Measurements from ENCODE around the gene SEMA4B.
A peak's percentile ranks its signal among the peaks of the same experiment; 100 is the strongest.

Gene SEMA4B

GRCh38 chr15:90207252-90207651, 6.1 kb downstream of the SEMA4B start:
- DNase-seq, result no peak

- no peak for DNase-seq
Measured at GRCh38 chr15:90208356-90208755, 7.2 kb downstream of the SEMA4B start.

- no peak for DNase-seq
Measured at GRCh38 chr15:90209591-90209990, 8.5 kb downstream of the SEMA4B start.

GRCh38 chr15:90210593-90210992, 9.5 kb downstream of the SEMA4B start:
- no peak for DNase-seq

- DNase-seq, result no peak
Measured at GRCh38 chr15:90211009-90211408, 9.9 kb downstream of the SEMA4B start.

GRCh38 chr15:90211440-90212143, 10.5 kb downstream of the SEMA4B start:
- DNase-seq, result no peak

- no peak for DNase-seq
Measured at GRCh38 chr15:90212221-90213098, 11.3 kb downstream of the SEMA4B start.

GRCh38 chr15:90213122-90213817, 12.1 kb downstream of the SEMA4B start:
- no peak for DNase-seq

GRCh38 chr15:90213818-90214204, 12.7 kb downstream of the SEMA4B start:
- no peak for DNase-seq

- DNase-seq, result no peak
Measured at GRCh38 chr15:90214553-90215196, 13.5 kb downstream of the SEMA4B start.

- DNase-seq, result no peak
Measured at GRCh38 chr15:90217671-90218394, 16.7 kb downstream of the SEMA4B start.

- no peak for DNase-seq
Measured at GRCh38 chr15:90219421-90220141, 18.5 kb downstream of the SEMA4B start.

- peak; percentile 16 for DNase-seq
Measured at GRCh38 chr15:90221246-90221900, 20.2 kb downstream of the SEMA4B start.

GRCh38 chr15:90222547-90222946, 21.4 kb downstream of the SEMA4B start:
- DNase-seq, result no peak

- no peak for DNase-seq
Measured at GRCh38 chr15:90223441-90224165, 22.5 kb downstream of the SEMA4B start.

GRCh38 chr15:90225047-90225446, 23.9 kb downstream of the SEMA4B start:
- no peak for DNase-seq

- peak; percentile 71 for DNase-seq
Measured at GRCh38 chr15:90225504-90226234, 24.5 kb downstream of the SEMA4B start.

- no peak for DNase-seq
Measured at GRCh38 chr15:90227336-90227735, 26.2 kb downstream of the SEMA4B start.

Measured in NCI-H774 (cell line).